Neural progenitor cell (in vitro differentiated cells): ENCODE results near the gene RNU5D-1.

ENCODE experiments used
- EZH2 ChIP-seq: fragments of 200-600 bp; sonication (generic); IDR thresholded peaks from 2 replicates; pipeline ENCODE4 v1.6.1; 2017; ENCODE audit warnings: antibody characterized with exemption, mild to moderate bottlenecking, moderate library complexity
- EZH2phosphoT487 ChIP-seq: fragments of 200-600 bp; sonication (generic); IDR thresholded peaks from 2 replicates; pipeline ENCODE4 v1.6.1; 2017; ENCODE audit warnings: antibody characterized with exemption
- TF ChIP-seq, protein P1 (sequence below): fragments of 200-600 bp; sonication (generic); IDR thresholded peaks from 2 replicates; pipeline ENCODE4 v1.5.1; 2017; ENCODE audit warnings: antibody characterized with exemption, mild to moderate bottlenecking

DNA sequence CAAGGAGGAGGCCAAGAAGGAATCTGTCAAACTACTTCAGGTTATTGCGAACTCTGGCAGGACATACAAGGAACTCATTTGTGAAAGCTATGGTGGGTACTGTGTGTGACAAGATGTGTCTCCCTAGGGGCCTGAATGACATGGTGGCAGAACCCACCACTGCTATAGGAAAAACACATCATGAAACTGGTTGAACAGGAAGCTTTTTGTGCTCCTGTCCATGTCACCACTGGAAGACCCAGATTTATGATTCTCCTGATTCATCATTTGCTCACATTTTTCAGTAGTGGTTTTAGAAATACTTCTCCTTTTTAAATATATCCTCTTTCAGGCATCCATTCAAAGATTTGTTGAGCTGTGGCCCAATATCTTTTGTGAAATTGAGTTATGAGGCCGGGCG, 32.8 kb downstream of the RNU5D-1 start:
- TF ChIP-seq, protein P1, sequence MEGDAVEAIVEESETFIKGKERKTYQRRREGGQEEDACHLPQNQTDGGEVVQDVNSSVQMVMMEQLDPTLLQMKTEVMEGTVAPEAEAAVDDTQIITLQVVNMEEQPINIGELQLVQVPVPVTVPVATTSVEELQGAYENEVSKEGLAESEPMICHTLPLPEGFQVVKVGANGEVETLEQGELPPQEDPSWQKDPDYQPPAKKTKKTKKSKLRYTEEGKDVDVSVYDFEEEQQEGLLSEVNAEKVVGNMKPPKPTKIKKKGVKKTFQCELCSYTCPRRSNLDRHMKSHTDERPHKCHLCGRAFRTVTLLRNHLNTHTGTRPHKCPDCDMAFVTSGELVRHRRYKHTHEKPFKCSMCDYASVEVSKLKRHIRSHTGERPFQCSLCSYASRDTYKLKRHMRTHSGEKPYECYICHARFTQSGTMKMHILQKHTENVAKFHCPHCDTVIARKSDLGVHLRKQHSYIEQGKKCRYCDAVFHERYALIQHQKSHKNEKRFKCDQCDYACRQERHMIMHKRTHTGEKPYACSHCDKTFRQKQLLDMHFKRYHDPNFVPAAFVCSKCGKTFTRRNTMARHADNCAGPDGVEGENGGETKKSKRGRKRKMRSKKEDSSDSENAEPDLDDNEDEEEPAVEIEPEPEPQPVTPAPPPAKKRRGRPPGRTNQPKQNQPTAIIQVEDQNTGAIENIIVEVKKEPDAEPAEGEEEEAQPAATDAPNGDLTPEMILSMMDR: no peak
- TF ChIP-seq EZH2 (no peak), EZH2phosphoT487 (no peak)
